HCEC 1CT (cell line): ENCODE results near the gene AOAH.
A peak's percentile ranks its signal among the peaks of the same experiment; 100 is the strongest.
"Not testable (repeated sequence)": the region's sequence is repeated elsewhere in the genome, so short reads cannot be mapped to it uniquely, and the experiment has no call there.

Experiments used
- DNase-seq: peaks from one replicate; pipeline ENCODE4 v3.0.0-alpha.2; 2017

The AOAH gene

GRCh38 chr7:36535866-36536664 is 188.2 kb downstream of the AOAH start:
- DNase-seq, result no peak

- no peak for DNase-seq
These were observed 190.6 kb downstream of the AOAH start for GRCh38 chr7:36533717-36534116.

- no peak for DNase-seq
These were observed 191.3 kb downstream of the AOAH start for GRCh38 chr7:36532981-36533499.

- DNase-seq, result no peak
These were observed 192.3 kb downstream of the AOAH start for GRCh38 chr7:36531951-36532350.

GRCh38 chr7:36530456-36530855 is 193.8 kb downstream of the AOAH start:
- DNase-seq, result no peak

GRCh38 chr7:36527549-36527913 is 196.8 kb downstream of the AOAH start:
- no peak for DNase-seq

- peak; percentile 74 for DNase-seq
These were observed 197.3 kb downstream of the AOAH start for GRCh38 chr7:36526863-36527548.

- DNase-seq, result no peak
These were observed 200.8 kb downstream of the AOAH start for GRCh38 chr7:36523371-36524101.

- DNase-seq, result no peak
These were observed 201.8 kb downstream of the AOAH start for GRCh38 chr7:36522453-36523007.

- DNase-seq, result no peak
These were observed 202.4 kb downstream of the AOAH start for GRCh38 chr7:36521911-36522310.

GRCh38 chr7:36521133-36521532 is 203.2 kb downstream of the AOAH start:
- DNase-seq, result no peak

GRCh38 chr7:36515847-36516246 is 208.4 kb downstream of the AOAH start:
- DNase-seq, result no peak

GRCh38 chr7:36514289-36515243 is 209.7 kb downstream of the AOAH start:
- DNase-seq, result no peak

- DNase-seq, result no peak
These were observed 210.9 kb downstream of the AOAH start for GRCh38 chr7:36513393-36513792.

- no peak for DNase-seq
These were observed 211.7 kb downstream of the AOAH start for GRCh38 chr7:36512616-36513015.

GRCh38 chr7:36509962-36510361 is 214.3 kb downstream of the AOAH start:
- no peak for DNase-seq

- DNase-seq, result no peak
These were observed 216.5 kb downstream of the AOAH start for GRCh38 chr7:36507475-36508440.

- DNase-seq, result peak; percentile 51
These were observed 217.5 kb downstream of the AOAH start for GRCh38 chr7:36506820-36507219.

GRCh38 chr7:36506130-36506798 is 218.0 kb downstream of the AOAH start:
- DNase-seq, result no peak

- not testable (repeated sequence) for DNase-seq
These were observed 219.7 kb downstream of the AOAH start for GRCh38 chr7:36504617-36505016.
